HG02798 (cell line): ENCODE results near the gene TMEM117.
"Not testable (repeated sequence)": the region's sequence is repeated elsewhere in the genome, so short reads cannot be mapped to it uniquely, and the experiment has no call there.

Source experiments
- ATAC-seq: cut with Tn5 transposase; IDR thresholded peaks from one replicate; pipeline ENCODE4 v1.9.1; 2021; ENCODE audit warnings: mild to moderate bottlenecking; ENCODE audit not compliant: unreplicated experiment, poor library complexity

Gene TMEM117

DNA sequence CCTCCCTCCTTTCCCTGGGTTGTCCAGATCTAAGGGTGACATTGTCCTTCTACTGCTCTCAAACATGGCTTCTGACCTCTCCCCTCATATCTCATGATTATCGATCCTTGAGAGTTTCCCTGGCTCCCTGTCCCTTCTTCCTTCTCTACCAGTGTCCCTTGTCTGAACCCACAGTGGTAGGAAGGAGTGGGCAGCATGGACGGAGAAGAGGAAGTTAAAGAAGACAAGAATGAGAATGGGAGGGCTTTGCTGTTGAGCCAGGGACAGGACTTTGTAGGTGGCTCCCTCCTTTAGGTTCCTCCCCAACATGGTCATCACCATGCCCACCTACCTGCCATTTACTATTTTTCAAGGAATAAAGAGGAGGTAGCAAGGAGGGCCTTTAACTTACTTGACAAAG is 166.7 kb downstream of the TMEM117 start:
- ATAC-seq = no peak

- ATAC-seq = no peak
These were observed 167.8 kb downstream of the TMEM117 start for GRCh38 chr12:44003721-44004120.

GRCh38 chr12:44015333-44015941 is 179.6 kb downstream of the TMEM117 start:
- ATAC-seq = peak; percentile 76

DNA sequence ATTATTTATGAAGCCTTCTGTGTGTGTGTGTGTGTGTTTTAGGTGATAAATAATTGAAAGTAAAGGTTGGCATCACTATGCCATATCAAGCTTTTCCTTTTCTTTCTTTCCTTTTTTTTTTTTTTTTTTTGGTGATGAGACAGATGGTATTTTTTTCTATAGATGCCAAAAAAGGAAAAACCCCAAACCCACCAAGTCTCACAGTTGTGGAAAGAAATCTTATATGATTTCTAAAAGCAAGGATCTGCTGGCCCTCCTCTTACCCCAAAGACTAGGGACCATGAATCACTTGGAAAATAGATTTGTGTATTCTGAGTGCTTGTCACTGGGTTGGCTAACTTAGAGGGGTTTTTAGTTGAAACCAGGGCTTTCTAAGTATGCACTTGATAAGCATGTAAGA is 181.3 kb downstream of the TMEM117 start:
- no peak for ATAC-seq

DNA sequence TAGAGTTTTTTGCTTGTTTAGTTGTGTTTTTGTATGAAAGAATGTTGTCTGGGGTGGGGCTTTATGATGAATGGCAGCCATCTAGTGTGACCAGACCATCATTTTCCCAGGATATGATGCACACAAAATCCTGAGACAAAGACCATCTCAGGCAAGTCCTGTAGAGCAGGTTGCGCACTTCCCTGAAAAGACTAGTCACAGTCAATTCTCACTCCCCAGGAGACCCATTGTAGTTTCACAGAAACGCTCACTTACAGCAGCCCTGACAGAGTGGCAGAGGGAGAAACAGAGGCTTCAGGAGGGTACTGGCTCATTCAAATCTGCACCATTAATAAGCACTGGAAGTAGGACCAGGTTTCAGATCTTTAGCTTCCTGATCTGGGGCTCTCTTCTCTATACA is 183.2 kb downstream of the TMEM117 start:
- no peak for ATAC-seq

DNA sequence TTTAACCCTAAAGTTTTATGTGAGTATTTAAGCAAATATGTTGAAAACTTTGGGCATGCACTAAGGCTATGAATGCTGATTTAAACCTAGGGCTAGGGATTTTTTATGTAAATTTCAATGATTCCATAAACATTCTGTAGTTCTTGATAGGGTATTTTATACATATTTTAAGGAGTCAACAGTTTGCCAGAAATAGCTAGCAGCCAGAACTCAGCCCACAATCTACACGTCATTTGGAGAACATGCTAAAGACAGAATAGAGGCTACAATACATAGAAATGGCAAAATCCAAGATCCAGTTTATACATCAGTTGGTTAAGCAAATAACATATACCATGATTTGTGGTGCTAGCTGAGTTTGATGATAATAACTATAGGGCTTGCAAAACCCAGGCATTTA is 184.7 kb downstream of the TMEM117 start:
- no peak for ATAC-seq

- peak; percentile 96 for ATAC-seq
These were observed 185.6 kb downstream of the TMEM117 start for GRCh38 chr12:44021471-44021971.

GRCh38 chr12:44025499-44025898 is 189.6 kb downstream of the TMEM117 start:
- no peak for ATAC-seq

- no peak for ATAC-seq
These were observed 190.2 kb downstream of the TMEM117 start for GRCh38 chr12:44026046-44026445.

DNA sequence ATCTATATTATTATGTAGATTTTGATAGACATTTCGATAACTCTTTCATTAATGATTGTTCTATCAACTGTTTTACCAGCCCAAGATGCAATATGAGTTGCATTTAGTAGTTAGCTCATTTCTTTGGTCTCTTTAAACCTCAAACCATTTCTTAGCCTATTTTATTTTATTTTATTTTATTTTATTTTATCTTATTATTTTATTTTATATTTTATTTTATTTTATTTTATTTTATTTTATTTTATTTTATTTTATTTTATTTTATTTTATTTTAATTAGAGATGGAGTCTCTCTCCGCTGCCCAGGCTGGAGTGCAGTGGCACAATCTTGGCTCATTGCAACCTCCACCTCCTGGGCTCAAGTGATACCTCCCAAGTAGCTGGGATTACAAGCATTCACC is 191.0 kb downstream of the TMEM117 start:
- not testable (repeated sequence) for ATAC-seq

DNA sequence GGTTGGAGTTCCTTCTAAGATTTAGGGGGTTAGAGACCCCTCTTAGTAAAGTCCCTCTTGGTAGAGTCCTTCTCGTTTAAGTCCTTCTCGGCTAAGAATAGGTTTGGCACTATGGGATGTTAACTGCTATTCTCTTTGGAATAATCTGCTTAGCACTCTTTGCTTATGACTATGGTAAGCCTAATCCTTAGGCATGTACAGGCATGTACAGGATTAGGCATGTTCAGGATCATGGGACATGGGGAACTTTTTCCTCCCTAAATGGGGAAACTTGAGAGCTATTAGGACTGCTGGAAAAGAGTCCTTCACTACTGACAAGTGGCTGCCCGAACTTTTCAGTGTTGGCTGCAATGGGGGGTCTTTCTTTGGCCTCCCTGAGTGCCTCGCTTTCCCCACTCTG is 193.3 kb downstream of the TMEM117 start:
- ATAC-seq = no peak

- no peak for ATAC-seq
These were observed 195.7 kb downstream of the TMEM117 start for GRCh38 chr12:44031472-44032185.

DNA sequence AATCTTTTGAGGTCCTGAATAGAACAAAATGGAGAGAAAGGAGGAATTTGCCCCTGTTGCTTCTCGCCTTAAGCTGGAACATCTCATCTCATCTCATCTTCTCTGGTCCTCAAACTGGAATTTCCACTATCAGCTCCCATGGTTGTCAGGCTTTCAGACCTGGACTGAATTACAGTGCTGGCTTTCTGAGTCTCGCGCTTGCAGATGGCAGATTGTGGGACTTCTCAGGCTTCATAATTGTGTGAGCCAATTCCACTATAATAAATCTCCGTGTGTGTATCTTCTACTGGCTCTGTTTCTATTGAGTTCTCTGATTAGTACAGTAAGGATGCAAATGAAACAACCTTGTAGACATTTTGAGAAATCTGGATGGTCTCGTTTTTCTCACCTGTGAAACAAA is 199.0 kb downstream of the TMEM117 start:
- ATAC-seq = no peak

- no peak for ATAC-seq
These were observed 201.1 kb downstream of the TMEM117 start for GRCh38 chr12:44036875-44037443.

DNA sequence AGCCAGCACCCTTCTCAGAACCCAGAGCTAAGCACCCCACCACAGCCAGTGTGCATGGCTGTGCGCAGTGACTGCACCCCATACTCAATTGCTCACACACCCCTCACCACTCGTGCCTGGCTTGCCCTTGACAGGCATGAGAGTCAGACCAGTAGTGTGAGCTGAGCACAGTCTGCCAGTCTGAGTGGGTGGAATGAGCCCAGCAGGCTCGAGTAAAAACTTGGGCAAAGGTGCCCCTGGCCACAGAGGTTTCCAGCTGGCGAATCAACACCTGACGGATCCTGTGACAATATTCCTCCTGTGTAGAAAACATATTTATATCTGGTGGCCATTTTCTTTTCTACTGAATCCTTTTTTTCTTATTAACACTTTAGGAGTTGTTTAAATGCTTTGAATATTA is 202.5 kb downstream of the TMEM117 start:
- ATAC-seq = no peak

GRCh38 chr12:44044491-44044890 is 208.6 kb downstream of the TMEM117 start:
- not testable (repeated sequence) for ATAC-seq

DNA sequence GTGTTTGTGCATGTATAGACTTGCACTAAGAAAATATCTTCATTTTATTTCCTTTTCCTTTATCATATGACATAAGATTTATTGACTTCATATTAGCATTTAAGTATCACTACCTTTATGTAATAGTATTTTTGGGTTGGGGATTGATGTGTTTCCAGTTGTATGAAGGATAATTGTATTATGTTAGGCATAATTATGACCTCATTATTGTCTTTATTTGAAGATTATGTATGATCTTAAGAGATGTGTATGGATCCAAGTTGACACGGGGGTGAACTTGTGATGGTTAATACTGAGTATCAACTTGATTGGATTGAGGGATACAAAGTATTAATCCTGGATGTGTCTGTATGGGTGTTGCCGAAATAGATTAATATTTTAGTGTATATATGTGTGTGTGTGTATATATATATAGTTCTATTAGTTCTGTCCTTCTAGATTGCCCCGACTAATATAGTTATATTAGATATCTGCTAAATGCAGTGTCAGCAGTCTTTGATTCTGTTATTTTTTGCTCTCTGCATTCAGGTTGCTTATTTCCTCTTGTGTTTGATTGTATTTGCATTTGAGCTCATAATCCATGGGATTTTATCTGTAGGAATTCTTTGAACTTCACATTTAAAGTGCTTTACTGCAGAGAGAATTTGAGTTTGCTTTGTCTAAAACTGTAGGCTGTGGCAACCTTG is 211.0 kb downstream of the TMEM117 start:
- ATAC-seq = no peak

GRCh38 chr12:44052554-44052953 is 216.7 kb downstream of the TMEM117 start:
- ATAC-seq = no peak

DNA sequence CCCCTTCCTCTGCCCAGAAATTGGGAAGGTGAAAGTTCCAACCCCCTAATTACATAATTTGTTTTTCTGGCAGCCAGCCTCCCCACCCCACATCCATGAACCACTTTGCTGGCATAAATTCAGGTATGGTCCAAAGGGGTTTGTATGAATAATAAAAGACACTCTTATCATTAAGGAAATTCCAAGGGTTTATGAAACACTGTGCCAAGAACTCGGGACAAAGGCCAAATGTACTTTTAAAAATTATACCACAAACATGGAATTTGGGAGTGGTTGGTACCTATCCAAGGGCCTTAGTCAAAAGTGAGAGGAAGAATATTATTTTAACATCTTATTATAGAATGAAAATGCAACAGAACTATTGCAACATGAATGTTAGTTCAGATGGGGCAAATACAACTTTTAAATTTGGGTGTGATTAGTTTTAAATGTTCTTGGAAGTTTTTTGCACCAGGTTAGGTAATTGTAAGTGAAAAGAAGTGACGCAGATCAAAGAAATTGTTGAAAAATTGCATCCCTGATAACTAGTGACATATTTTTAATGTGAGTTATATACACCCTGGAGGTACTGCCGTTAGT is 217.8 kb downstream of the TMEM117 start:
- ATAC-seq = no peak

DNA sequence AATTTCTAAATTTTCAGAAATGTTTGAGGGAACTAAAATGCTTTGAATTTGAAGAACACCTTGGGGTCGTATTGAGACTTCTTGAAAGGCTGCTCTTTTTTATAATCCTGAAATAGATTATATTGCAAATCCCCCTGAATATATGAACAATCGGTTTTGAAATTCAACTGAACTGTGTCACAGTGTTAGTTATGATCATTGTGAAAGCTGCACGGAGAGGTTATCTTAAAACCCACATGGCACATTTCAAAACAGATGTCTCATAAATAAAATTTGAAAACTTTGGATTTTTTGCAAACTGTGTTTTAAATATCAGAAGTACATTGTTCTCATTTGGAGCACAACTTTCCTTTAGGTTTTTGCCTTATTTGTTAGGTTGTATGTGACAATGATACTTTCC is 218.4 kb downstream of the TMEM117 start:
- no peak for ATAC-seq

DNA sequence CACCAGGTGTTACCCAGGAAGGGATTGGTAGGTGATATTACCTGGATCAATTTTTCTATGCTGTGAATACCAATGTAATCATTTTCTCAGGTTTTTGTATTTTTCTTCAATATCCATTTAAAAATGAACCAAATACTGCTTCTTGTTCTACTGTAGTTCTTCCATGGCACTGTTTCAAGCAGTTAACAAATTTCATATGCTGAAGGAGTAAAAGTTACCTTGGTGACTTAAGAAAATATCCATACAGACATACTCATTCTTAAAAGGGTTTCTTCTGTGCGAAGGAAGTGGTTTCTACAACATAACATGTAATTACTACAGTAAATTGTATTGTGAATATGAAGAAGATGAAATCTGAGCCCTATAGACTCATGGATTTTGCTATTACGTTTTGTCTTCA is 222.5 kb downstream of the TMEM117 start:
- ATAC-seq = no peak
